Effector memory CD4-positive, alpha-beta T cell (primary cell): ENCODE measurements around the gene MRPL23.

ENCODE experiments used
- DNase-seq, 3 donors: peaks; one replicate each; pipeline ENCODE4 v3.0.0-alpha.2; 2020
- H3K27ac ChIP-seq: 2 replicates; pipeline ENCODE4 v1.7.0; 2013; ENCODE audit warnings: mild to moderate bottlenecking, low read length, moderate library complexity; ENCODE audit not compliant: insufficient read depth, poor library complexity, severe bottlenecking
- H3K27me3 ChIP-seq: replicated peaks from 2 replicates; pipeline ENCODE4 v1.7.0; 2013; ENCODE audit warnings: mild to moderate bottlenecking, low read length; ENCODE audit not compliant: insufficient read depth, control insufficient read depth, poor library complexity, severe bottlenecking
- H3K36me3 ChIP-seq: 2 replicates; pipeline ENCODE4 v1.7.0; 2013; ENCODE audit warnings: mild to moderate bottlenecking, low read length, moderate library complexity; ENCODE audit not compliant: control insufficient read depth, insufficient read depth
- H3K4me1 ChIP-seq: 2 replicates; pipeline ENCODE4 v1.7.0; 2013; ENCODE audit warnings: low read length, mild to moderate bottlenecking; ENCODE audit not compliant: control insufficient read depth, insufficient read depth, poor library complexity, severe bottlenecking
- H3K4me3 ChIP-seq: 2 replicates; pipeline ENCODE4 v1.7.0; 2013; ENCODE audit warnings: low read length, low read depth, mild to moderate bottlenecking; ENCODE audit not compliant: insufficient read depth, poor library complexity, severe bottlenecking
- H3K9me3 ChIP-seq: 2 replicates; pipeline ENCODE4 v1.7.0; 2013; ENCODE audit warnings: mild to moderate bottlenecking, low read length, moderate library complexity; ENCODE audit not compliant: control insufficient read depth

Gene MRPL23

DNA sequence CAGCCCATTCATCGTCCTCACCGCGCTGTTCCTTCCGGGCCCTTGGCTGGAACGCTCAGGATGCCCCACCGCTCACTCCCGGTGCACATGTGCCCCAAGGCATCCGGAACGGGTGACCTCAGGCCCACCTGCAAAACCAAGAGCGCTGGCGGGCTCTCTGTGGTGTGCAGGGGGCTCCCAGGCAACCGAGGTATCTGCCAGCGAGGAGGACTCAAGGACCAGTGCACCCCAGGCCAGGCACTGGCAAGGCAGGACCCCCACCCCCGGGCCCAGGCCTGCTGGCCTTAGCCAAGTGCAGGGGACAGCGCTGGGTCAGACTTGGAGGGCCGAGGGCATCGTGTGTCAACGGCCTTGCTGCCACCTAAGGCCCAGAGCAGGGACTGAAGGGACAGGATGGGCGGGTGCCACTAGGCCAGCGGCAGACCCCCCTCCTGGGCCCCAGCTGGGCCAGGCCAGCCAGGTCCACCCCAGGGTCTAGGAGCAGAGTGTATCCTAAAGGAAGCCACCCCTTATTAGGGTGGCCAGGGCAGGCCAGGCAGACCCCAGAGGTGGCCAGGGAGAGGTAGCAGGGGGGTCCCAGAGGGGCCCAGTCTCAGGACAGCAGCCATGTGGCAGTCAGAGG, 19.2 kb upstream of the MRPL23 start:
- no peaks in the 10 kb centered on the region for H3K4me1 ChIP-seq
- H3K27ac ChIP-seq, result no peak overlapping the region
- H3K9me3 ChIP-seq, result no peaks in the 10 kb centered on the region
- DNase-seq, result no peak
- no peaks in the 10 kb centered on the region for H3K36me3 ChIP-seq
- H3K4me3 ChIP-seq, result no peak overlapping the region
- H3K27me3 ChIP-seq, result no peaks in the 10 kb centered on the region

GRCh38 chr11:1928470-1928890, 18.7 kb upstream of the MRPL23 start:
- no peak for DNase-seq
- H3K4me1 ChIP-seq, result no peaks in the 10 kb centered on the region
- no peak overlapping the region for H3K27ac ChIP-seq
- no peaks in the 10 kb centered on the region for H3K36me3 ChIP-seq
- H3K4me3 ChIP-seq, result no peak overlapping the region
- no peaks in the 10 kb centered on the region for H3K9me3 ChIP-seq
- H3K27me3 ChIP-seq, result no peaks in the 10 kb centered on the region

DNA sequence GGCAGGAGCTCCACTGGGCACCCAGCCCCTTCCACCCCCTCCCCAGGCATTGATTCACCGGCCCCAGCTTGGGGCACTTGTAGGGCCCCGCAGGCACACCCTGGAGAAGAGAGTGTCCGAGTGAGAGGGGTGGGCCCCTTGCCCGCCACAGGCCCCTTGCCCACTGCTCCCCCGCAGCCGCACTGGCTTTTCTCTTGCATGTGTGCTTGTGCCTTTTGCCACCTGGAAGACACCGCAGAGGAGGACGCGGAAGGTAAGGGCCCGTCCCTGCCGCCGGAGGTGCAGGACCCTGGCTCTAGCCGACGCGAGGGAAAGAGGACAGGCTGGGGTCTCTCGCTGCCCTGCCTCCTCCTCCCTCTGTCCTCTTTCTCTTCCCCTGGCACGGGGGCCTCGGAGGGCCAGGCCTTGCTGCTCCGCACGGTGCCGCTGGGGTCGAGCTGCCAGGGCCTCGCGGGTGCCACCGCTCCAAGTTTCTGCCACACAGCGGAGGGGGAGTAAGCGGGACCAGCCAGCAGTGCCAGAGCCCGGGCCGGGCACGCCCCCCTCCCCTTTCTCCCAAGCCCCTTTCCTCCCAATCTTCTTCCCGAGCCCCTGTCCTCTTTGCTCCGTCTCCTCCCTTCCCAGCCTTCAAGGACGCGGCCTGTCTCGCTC, 18.1 kb upstream of the MRPL23 start:
- no peak for DNase-seq
- H3K27ac ChIP-seq, result no peak overlapping the region
- H3K36me3 ChIP-seq, result no peaks in the 10 kb centered on the region
- no peaks in the 10 kb centered on the region for H3K27me3 ChIP-seq
- no peak overlapping the region for H3K4me3 ChIP-seq
- H3K9me3 ChIP-seq, result no peaks in the 10 kb centered on the region
- no peaks in the 10 kb centered on the region for H3K4me1 ChIP-seq

- no peak for DNase-seq
Measured at GRCh38 chr11:1929621-1930461, 17.3 kb upstream of the MRPL23 start.

GRCh38 chr11:1930462-1930830, 16.7 kb upstream of the MRPL23 start:
- no peaks in the 10 kb centered on the region for H3K9me3 ChIP-seq
- H3K27me3 ChIP-seq, result no peaks in the 10 kb centered on the region
- no peak for DNase-seq
- no peak overlapping the region for H3K4me3 ChIP-seq
- H3K4me1 ChIP-seq, result no peaks in the 10 kb centered on the region
- H3K27ac ChIP-seq, result no peak overlapping the region
- no peaks in the 10 kb centered on the region for H3K36me3 ChIP-seq

More at GRCh38 chr11:1929621-1930461, 17.3 kb upstream of the MRPL23 start:
- Histone ChIP-seq H3K4me1 (no peaks in the 10 kb centered on the region), H3K27ac (no peak overlapping the region), H3K4me3 (no peak overlapping the region), H3K9me3 (no peaks in the 10 kb centered on the region), H3K27me3 (no peaks in the 10 kb centered on the region), H3K36me3 (no peaks in the 10 kb centered on the region)

- Histone ChIP-seq H3K36me3 (no peaks in the 10 kb centered on the region), H3K27me3 (no peaks in the 10 kb centered on the region), H3K27ac (no peak overlapping the region), H3K9me3 (no peaks in the 10 kb centered on the region), H3K4me3 (no peak overlapping the region), H3K4me1 (no peaks in the 10 kb centered on the region)
- DNase-seq, result no peak
Measured at GRCh38 chr11:1931341-1932104, 15.6 kb upstream of the MRPL23 start.

GRCh38 chr11:1932105-1932480, 15.0 kb upstream of the MRPL23 start:
- H3K4me3 ChIP-seq, result no peak overlapping the region
- DNase-seq, result no peak
- no peaks in the 10 kb centered on the region for H3K9me3 ChIP-seq
- H3K27ac ChIP-seq, result no peak overlapping the region
- no peaks in the 10 kb centered on the region for H3K4me1 ChIP-seq
- H3K36me3 ChIP-seq, result no peaks in the 10 kb centered on the region
- H3K27me3 ChIP-seq, result no peaks in the 10 kb centered on the region

- H3K4me3 ChIP-seq, result no peak overlapping the region
- no peak for DNase-seq
- H3K27me3 ChIP-seq, result no peaks in the 10 kb centered on the region
- H3K36me3 ChIP-seq, result no peaks in the 10 kb centered on the region
- no peak overlapping the region for H3K27ac ChIP-seq
- no peaks in the 10 kb centered on the region for H3K4me1 ChIP-seq
- no peaks in the 10 kb centered on the region for H3K9me3 ChIP-seq
Measured at GRCh38 chr11:1932681-1933080, 14.5 kb upstream of the MRPL23 start.

DNA sequence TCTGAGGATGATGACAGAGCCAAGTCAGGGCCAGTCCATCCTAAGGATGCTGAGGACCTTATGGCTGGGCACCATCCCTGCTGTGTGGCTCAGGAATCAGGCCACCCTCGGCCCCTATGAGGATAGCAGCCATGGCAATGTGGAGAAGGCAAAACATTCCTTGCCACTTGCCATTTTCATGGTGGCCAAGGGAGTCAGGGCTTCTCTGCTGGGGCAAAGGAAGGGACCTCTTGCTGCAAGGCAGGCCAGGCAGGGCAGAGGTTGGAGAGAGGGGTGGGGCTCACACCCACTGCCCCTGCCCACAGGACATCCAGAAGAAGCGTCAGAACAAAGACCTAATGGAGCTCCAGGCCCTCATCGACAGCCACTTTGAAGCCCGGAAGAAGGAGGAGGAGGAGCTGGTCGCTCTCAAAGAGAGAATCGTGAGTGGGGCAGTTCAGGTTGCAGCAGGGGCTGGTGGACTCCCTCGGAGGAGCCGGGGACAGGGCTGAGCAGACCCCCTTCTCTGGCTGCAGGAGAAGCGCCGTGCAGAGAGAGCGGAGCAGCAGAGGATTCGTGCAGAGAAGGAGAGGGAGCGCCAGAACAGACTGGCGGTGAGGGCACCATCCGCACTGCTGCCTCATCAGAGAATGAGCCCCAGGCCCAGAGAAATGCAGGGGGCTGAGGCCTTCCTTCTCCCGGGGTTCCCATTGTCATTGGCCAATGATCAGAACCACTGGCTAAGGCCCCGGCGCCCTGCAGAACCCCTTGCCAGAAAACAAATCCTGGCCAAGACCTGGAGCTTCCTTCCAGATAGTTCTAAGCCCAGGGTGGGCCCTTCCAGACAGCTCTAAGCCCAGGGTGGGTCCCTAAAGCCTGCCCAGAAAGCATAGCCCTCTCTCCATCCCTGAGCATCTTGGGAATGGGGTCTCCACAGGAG, 13.5 kb upstream of the MRPL23 start:
- Histone ChIP-seq H3K36me3 (no peaks in the 10 kb centered on the region), H3K9me3 (no peaks in the 10 kb centered on the region), H3K27me3 (no peaks in the 10 kb centered on the region), H3K4me1 (no peaks in the 10 kb centered on the region), H3K4me3 (no peak overlapping the region), H3K27ac (no peak overlapping the region)
- DNase-seq, result no peak
